Stimulated activated CD8-positive, alpha-beta memory T cell treated with anti-CD3 and anti-CD28 coated beads, Interleukin-4, amount 100 ng/mL, for 1 hour (primary cell): Measurements from ENCODE around the gene NCAPD3.
"Not testable (repeated sequence)": the region's sequence is repeated elsewhere in the genome, so short reads cannot be mapped to it uniquely, and the experiment has no call there.

Experiments used
- DNase-seq, 2 donors: peaks; one replicate each; pipeline ENCODE4 v3.0.0-alpha.2; 2020; ENCODE audit warnings: low read depth in 2 of 2, low spot score in 1 of 2

The NCAPD3 gene, protein sequence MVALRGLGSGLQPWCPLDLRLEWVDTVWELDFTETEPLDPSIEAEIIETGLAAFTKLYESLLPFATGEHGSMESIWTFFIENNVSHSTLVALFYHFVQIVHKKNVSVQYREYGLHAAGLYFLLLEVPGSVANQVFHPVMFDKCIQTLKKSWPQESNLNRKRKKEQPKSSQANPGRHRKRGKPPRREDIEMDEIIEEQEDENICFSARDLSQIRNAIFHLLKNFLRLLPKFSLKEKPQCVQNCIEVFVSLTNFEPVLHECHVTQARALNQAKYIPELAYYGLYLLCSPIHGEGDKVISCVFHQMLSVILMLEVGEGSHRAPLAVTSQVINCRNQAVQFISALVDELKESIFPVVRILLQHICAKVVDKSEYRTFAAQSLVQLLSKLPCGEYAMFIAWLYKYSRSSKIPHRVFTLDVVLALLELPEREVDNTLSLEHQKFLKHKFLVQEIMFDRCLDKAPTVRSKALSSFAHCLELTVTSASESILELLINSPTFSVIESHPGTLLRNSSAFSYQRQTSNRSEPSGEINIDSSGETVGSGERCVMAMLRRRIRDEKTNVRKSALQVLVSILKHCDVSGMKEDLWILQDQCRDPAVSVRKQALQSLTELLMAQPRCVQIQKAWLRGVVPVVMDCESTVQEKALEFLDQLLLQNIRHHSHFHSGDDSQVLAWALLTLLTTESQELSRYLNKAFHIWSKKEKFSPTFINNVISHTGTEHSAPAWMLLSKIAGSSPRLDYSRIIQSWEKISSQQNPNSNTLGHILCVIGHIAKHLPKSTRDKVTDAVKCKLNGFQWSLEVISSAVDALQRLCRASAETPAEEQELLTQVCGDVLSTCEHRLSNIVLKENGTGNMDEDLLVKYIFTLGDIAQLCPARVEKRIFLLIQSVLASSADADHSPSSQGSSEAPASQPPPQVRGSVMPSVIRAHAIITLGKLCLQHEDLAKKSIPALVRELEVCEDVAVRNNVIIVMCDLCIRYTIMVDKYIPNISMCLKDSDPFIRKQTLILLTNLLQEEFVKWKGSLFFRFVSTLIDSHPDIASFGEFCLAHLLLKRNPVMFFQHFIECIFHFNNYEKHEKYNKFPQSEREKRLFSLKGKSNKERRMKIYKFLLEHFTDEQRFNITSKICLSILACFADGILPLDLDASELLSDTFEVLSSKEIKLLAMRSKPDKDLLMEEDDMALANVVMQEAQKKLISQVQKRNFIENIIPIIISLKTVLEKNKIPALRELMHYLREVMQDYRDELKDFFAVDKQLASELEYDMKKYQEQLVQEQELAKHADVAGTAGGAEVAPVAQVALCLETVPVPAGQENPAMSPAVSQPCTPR (N-terminal part only)

DNA sequence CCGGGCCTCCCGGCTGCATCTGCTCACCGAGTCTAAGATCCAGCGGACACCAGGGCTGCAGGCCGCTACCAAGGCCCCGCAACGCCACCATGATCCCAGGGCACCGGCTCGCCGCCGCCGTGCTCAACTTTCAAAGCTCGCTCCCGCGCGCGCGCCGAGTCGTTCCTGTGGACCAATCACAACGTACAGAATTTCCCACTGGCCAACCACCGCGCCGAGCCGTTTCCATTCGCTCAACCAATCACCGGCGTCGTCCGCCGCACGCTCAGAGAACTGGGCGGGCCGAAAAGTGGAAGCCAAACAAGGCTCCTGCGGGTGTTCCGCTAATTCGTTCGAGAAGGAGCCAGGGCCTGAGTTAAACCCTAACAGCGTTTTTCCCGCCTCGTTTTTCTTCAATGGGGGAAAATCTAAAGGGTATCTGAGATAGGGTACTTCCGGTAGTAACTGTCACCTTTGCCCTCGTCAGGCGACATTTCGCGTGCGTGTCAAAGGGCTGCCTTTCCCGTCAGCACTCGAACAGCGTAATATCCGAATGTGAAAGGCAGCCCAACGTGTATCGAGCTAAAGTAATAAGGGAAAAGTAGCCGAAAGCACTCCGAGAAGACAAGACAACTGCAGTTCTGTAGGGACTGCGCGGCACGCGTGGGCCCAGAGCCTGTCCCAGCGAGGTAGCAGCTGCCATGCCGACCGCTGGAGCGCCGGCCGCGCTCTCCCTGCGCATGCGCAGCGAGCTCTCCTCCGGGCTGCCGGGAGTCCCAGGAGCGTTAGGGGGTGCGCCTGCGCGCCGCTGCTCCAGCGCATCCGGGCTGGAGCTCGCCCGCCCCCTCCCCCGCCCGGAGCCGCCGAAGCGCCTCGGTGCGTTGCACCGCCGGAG lies at the start of gene NCAPD3, which contains the start of gene VPS26B:
TSS of gene NCAPD3 (minus strand) at position 132 of the 874 bp plus-strand sequence. CDS start at position 91, 41 bp downstream.
TSS of gene VPS26B (plus strand) at position 836 of the 874 bp plus-strand sequence. CDS start 452 bp downstream, outside the sequence.
- DNase-seq, result peak; percentile 91

DNA sequence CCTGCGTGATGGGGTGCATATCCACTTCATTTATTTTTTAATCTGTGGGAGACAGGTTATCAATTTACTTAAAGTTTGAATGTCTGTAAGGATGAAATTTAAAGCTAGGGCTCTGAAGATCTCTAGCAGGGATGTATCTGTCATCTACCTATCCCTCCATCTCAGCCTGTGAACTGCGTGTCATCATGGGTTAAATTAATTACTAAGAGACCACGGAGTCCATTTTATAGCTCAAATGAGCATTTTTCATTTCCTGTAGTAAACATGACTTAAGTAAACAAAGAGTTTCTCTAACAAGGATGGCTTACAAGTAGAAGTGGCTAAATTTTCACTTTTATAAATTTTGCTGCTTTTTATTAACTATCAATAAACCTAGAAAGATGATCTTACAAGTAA lies 49.5 kb upstream of the NCAPD3 start:
- no peak for DNase-seq

GRCh38 chr11:134272381-134273316 lies 48.9 kb upstream of the NCAPD3 start:
- no peak for DNase-seq

DNA sequence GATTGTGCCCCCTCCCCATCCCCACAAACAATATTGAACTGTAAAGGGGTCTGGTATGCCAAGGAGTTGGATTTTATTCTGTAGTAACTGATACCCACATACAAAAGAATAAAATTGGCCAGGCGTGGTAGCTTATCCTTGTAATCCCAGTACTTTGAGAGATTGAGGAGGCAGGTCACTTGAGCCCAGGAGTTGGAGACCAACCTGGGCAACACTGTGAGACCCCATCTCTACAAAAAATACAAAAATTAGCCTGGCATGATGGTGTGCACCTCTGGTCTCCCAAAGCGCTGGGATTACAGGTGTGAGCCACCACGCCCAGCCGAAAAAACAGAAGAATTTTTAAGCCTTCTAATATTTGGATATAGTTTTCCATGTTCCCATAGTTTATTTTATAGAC lies 48.2 kb upstream of the NCAPD3 start:
- no peak for DNase-seq

DNA sequence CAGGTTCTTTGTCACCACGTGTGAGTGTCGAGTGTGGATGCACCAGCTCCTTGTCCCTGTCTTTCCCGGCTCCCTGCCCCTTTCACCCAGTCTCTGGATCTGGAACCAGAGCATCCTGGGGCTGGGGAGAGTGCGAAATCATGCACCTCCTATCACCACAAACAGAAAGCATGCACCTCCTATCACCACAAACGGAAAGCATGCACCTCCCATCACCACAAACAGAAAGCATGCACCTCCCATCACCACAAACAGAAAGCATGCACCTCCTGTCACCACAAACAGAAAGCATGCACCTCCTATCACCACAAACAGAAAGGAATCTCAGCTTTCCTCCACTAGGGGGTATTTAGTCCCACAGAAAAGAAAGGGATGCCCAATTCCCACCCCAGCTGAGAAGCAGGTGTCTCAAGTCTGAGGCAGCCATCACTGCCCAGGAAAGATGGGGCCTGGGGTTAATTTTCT lies 46.5 kb upstream of the NCAPD3 start:
- no peak for DNase-seq

DNA sequence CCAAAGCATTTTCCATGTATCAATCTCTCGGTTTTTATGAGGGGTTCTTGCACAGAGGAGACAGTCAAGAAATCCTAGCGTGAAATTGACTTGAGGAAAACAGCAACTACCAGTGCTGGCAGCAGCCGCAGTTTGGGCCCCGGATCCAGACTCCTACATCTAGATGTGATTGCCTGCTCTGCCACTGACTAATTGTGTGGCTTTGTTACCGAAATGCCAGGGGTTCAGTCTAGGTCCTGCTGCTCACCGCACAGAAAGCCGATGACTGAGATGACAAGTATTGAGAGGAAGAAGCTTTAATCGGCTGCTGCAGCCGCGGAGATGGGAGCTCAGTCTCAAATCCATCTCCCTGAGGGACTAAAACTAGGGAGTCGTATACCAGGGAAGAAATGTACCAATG lies 44.2 kb upstream of the NCAPD3 start:
- no peak for DNase-seq

GRCh38 chr11:134267461-134267860 lies 43.7 kb upstream of the NCAPD3 start:
- no peak for DNase-seq

DNA sequence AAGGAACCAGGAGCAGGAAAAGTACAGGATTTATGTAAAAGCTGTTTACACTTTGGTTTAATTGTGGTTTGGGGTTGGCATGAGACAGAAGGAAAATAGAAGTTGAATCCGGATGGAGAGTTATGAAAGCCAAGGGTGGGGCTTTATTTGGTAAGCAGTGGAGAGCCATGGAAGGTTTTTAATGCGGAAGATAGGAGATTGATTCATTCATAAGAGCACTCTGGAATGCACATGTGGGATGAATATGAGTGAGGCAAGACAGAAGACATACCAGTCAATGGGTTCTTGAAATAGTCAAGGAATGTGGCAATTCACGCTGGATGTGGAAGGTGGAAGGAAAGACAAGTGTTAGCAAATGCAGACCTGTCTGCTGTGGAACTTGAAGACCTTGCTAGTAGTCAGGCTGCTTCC lies 43.1 kb upstream of the NCAPD3 start:
- no peak for DNase-seq

GRCh38 chr11:134266440-134266839 lies 42.7 kb upstream of the NCAPD3 start:
- no peak for DNase-seq

- DNase-seq, result no peak
These were observed 41.4 kb upstream of the NCAPD3 start for GRCh38 chr11:134264966-134265764.

DNA sequence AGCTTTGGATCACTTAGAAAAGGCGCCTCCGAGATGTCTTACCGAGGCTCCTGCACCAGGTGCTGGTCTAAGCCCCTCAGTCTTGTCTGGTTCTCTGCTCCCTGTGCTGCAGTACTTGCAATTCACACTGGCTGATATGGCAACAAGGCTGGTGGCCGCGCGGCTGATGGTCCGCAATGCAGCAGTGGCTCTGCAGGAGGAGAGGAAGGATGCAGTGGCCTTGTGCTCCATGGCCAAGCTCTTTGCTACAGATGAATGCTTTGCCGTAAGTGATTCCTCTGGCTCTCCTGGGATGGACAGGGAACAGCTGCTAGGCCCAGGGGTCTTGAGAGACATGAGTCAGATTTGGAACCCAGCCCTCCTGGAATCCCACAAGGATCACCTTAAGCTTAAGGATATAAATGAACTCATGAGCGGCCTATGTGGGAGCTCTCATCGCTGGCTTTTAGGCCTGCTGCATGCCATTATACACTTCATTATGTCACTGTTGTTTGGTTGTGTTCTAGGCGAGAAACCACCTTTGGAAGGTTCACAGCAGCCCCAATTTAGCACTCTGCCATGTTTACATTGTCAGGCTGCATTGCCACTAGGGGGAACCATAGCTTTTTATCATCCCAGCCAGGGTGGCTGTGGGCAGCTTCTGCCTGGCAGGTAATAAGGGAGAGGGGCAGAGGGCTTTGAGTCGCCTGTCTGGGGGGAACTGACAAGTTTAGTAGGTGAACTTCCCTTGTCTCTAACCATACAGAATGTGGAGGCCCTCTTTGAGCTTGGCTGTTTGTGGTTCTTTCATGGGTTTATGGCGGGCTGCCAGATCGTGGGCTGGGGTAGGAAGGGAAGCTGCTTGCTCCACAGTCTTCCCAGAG lies 38.1 kb upstream of the NCAPD3 start:
- DNase-seq, result no peak

DNA sequence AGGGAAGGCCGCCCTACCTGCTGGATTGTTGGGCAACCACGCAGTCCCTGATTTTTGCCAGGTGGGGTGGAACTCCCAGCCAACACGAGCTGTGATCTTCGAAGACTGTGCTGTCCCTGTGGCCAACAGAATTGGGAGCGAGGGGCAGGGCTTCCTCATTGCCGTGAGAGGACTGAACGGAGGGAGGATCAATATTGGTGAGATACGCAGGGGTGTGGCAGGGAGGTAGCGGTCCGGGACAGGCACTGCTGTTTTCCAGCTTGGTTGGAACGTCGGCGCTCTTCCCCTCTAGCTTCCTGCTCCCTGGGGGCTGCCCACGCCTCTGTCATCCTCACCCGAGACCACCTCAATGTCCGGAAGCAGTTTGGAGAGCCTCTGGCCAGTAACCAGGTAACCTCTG lies 37.2 kb upstream of the NCAPD3 start:
- no peak for DNase-seq

DNA sequence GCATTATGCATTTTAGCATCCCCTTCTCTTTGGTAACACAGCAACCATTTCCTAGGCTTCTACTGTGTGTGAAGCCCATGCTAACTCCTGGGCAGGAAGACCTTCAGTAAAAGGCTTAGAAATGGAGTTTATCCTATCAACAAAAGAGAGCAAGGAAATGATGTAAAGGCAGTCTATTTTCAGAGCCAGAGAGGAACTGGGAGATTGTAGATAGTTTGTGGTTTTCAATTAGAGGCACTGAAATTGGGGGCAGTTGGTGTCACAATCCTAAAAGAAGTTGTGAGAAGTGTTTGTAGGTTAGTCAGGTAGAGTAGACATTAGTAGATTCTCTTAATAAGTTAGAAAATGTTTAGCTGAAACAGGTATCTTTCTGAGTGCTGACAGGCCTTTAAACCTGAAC lies 36.7 kb upstream of the NCAPD3 start:
- DNase-seq, result no peak

- no peak for DNase-seq
These were observed 34.8 kb upstream of the NCAPD3 start for GRCh38 chr11:134258577-134258976.

- DNase-seq, result no peak
These were observed 33.3 kb upstream of the NCAPD3 start for GRCh38 chr11:134257101-134257500.

DNA sequence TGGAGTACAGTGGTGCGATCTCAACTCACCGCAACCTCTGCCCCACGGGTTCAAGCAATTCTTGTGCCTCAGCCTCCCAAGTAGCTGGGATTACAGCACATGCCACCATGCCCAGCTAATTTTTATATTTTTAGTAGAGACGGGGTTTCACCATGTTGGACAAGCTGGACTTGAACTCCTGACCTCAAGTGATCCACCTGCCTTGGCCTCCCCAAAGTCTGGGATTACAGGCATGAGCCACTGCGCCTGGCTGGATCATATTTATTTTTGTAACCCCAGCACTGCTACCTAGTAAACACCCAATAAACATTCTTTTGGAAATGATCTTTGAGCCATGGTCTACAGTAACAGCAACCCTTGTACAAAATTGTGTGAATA lies 31.4 kb upstream of the NCAPD3 start:
- not testable (repeated sequence) for DNase-seq
